Right forelimb (tissue), 1 donor: ENCODE data around the gene PHLDB2.

Source experiments
- DNase-seq: peaks from one replicate; pipeline ENCODE4 v3.0.0-alpha.2; 2018

The PHLDB2 gene

GRCh38 chr3:112001526-112001925 lies 142.5 kb downstream of the PHLDB2 start:
- DNase-seq = no peak

DNA sequence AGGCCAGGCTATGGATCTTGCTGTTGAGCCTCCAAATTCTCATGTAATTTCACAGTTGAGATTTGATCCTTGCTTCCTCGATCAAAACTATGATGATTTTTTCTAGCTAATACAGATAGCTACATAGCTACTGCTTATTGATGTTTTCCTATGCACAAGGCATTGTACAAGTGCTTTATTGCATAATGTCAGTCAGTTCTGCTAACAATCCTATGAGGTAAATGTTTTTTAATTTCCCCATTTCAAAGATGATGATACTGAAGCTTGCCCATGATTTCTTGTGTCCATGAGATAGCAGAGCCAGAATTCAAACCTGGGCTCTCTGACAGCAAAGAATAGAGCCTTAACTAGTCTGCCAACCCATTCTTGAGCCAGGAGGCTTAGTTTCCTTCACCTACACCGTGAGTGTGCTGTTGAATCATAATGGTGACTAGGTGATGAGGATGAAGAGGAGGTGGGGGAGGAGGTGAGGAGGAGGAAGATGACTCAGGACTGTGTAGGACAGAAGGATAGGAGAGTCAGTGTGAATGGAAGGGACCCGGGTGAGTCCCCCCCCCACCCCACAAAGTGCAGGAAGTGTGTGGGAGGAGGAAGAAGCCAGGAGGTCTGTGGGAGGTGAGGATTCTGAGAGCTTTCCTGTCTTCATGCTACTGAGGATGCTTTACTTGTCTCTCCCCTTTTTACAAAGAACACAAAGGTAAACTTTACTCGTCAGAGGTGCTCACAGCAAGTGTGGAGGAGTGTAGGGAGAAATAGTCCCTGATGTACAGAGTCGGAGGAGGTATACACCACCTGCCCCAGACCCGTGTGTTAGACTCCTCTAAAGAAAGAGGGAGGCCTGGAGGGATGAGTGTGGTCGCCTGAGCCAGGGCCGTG lies 143.3 kb downstream of the PHLDB2 start:
- no peak for DNase-seq

- DNase-seq = no peak
These were observed 144.4 kb downstream of the PHLDB2 start for GRCh38 chr3:112003321-112004080.

- no peak for DNase-seq
These were observed 145.1 kb downstream of the PHLDB2 start for GRCh38 chr3:112004187-112004586.

DNA sequence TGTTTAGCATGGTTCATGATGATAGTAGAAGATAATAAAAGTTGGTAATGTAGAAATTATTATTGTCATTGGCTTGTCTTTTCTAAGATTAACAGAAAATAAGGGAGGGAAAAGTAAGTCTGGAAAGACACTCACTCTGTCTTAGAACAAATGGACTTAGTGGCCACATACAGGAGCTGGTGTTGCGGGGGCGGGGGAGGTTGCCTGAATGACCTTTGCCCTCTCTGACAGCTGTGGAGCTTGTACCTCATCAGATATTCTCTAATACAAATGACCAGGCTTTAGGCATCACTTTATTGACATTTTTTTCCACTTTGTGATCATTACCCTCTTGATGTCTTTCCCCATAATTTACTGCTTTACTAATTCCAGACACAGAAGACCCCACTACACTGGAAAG lies 145.6 kb downstream of the PHLDB2 start:
- DNase-seq = no peak

DNA sequence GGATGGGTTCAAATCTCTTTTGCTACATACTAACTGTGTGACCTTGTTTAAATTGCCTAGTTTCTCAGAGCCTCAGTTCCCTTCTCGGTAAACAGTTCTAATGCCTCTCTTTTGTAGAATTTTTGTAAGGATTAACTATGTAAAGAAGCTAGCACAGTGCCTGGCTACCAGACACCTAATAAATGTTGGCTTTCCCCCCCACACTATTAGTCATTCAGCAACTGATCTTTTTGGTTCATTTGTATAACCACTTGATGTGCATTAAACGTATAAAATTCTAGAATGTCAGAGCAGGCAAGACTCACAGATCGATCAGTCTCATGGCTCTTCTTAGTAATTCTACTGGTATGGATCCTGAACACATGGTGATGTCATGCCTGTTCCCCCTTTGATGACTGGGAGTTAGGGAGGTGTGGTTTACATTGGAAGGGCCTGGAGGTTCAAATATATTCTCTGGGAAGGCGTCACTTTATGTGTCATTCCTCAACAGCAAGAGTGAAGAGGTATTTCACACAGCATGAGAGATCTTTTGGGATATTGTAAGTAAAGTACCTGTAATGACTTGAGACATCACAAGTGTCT lies 146.1 kb downstream of the PHLDB2 start:
- DNase-seq = no peak

- DNase-seq = no peak
These were observed 148.6 kb downstream of the PHLDB2 start for GRCh38 chr3:112007633-112008032.

DNA sequence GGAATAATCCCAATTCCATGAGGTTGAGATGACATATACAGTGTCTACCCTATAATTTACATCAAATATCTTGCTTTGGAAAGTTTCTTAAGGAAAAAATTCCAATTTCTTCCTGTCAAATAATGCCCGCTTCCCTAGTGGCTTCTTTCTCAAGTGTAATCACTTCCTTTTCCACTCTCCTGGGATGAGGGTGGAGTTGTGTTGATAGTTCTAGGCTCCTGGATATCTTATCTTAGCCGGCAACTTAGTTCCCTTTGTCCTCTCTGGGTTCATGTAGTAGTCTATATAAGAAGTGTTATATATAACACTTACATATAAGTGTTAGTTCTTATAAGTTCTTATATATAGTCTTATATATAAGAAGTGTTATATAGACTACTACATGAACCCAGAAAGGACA lies 150.6 kb downstream of the PHLDB2 start:
- no peak for DNase-seq

GRCh38 chr3:112010636-112011035 lies 151.6 kb downstream of the PHLDB2 start:
- DNase-seq = no peak

GRCh38 chr3:112011376-112011940 lies 152.4 kb downstream of the PHLDB2 start:
- DNase-seq = no peak

- DNase-seq = no peak
These were observed 153.3 kb downstream of the PHLDB2 start for GRCh38 chr3:112012205-112012992.

DNA sequence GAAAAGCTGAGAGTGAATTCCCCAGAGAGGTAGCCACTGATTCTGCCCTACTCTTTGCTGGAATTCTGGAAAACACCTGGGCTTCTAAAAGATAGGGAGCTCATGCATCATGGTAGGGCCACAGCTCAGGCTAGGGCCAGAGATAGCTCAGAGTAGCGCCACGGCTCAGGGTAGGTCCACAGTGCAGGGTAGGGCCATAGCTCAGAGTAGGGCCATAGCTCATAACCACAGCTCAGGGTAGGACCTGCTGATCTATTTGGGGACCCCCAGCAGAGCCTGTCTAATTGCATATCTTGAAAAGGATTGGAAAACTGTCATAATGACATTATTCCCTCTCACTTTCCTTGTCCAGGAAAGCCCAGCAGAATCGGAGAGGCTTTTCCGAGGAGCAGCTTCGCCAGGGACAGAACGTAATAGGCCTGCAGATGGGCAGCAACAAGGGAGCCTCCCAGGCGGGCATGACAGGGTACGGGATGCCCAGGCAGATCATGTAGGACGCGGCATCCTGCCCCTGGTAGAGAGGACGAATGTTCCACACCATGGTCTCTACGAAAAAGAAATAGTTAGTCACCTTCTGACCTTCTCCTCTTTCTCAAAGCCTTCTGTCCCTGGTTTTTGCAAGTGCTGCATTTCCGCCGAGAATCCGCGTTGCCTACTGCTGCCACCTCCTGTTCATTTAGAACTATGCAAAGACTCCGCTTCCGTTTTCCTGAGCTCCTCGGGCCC lies 154.2 kb downstream of the PHLDB2 start:
- DNase-seq = peak; percentile 71

DNA sequence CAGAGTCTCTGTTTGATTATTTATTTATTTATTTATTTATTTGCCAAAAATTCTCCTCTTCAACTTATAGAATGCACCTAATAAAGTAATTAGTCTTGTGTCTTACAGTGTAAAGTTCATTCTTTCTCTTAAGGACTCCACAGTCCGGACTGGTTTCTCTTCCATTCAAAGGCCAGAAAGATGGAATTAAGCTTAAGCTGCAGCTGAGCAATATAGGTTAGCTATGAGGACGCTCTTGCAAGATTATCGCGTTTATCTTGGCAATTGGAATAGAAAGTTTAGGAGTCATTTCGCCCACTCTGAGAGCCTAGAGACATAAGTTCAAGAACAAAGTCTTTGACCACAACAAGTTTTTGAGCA lies 154.7 kb downstream of the PHLDB2 start:
- no peak for DNase-seq

- DNase-seq = no peak
These were observed 158.0 kb downstream of the PHLDB2 start for GRCh38 chr3:112017091-112017490.

- no peak for DNase-seq
These were observed 159.6 kb downstream of the PHLDB2 start for GRCh38 chr3:112018712-112019111.

DNA sequence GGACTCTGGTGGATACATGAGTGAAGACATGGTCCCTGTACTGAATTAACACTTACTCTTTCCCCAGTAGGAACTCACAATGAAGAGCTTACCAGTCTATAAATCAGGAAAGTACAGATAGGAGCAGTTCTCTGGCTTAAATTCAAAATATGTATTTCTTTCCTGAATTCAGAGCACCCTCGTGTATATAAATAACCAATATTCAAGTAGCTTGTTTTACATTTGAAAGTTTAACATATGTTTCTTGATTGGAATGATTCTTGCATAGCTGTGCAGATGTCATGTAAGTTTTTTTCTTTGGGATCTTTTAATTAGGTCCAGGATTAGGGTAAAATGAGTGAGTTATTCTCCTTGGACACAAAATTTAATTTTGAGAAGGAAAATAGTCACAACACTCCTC lies 160.7 kb downstream of the PHLDB2 start:
- DNase-seq = no peak

DNA sequence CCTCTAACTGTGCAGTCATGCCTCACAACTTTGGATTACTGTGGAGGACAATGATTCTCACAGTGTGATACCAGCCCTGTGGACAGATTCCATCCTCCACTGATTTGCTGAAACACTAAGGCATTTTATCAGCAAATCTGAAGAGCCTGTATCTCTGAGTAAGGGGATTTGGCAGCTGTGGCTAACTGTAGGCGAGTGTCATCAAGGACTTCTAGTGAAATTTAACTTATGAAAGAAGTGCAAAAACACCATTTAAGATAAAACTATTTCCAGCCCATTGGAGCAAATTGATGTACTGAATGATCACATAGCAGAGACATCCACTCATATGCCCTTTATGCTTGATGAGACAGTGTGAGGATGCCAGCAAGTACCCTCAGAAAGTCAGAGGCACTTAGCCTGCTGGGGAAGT lies 161.6 kb downstream of the PHLDB2 start:
- no peak for DNase-seq
